ENCODE data around the gene ACO2.
A peak's percentile ranks its signal among the peaks of the same experiment; 100 is the strongest.

Gene ACO2

GRCh38 chr22:41532908-41533825, 64.2 kb downstream of the ACO2 start:
- H3K36me3 Mint-ChIP-seq (ENCODE audit: low read depth): peaks cover 32% of the 10 kb centered on the region
- peak overlapping the region in 2 of 3 experiments; percentile 42 to 54 for H3K27ac Mint-ChIP-seq
- TF ChIP-seq CTCF (IDR thresholded peaks at IDR 0.05; ENCODE audit: unreplicated experiment in 3 of 3): peak; percentile 73 to 76 (median 74)
- H3K4me1 Mint-ChIP-seq: no peaks in the 10 kb centered on the region
- no peaks in the 10 kb centered on the region for H3K27me3 Mint-ChIP-seq (ENCODE audit: low read depth)
- no peak overlapping the region for H3K4me3 Mint-ChIP-seq
- H3K9me3 Mint-ChIP-seq: no peaks in the 10 kb centered on the region

GRCh38 chr22:41534219-41534618, 65.3 kb downstream of the ACO2 start:
- no peak overlapping the region for H3K4me3 Mint-ChIP-seq
- no peaks in the 10 kb centered on the region for H3K4me1 Mint-ChIP-seq
- TF ChIP-seq CTCF (IDR thresholded peaks at IDR 0.05; ENCODE audit: unreplicated experiment in 3 of 3): no peak
- H3K36me3 Mint-ChIP-seq (ENCODE audit: low read depth): peaks cover 23% of the 10 kb centered on the region
- H3K9me3 Mint-ChIP-seq: no peaks in the 10 kb centered on the region
- no peak overlapping the region for H3K27ac Mint-ChIP-seq
- H3K27me3 Mint-ChIP-seq (ENCODE audit: low read depth): no peaks in the 10 kb centered on the region

GRCh38 chr22:41535244-41535643, 66.3 kb downstream of the ACO2 start:
- H3K27ac Mint-ChIP-seq: peak overlapping the region in 1 of 3 experiments; percentile 47
- peak; percentile 15 to 20 (median 19) for TF ChIP-seq CTCF (IDR thresholded peaks at IDR 0.05; ENCODE audit: unreplicated experiment in 3 of 3)
- no peaks in the 10 kb centered on the region for H3K27me3 Mint-ChIP-seq (ENCODE audit: low read depth)
- H3K4me3 Mint-ChIP-seq: no peak overlapping the region
- H3K9me3 Mint-ChIP-seq: no peaks in the 10 kb centered on the region
- peaks cover 6% of the 10 kb centered on the region for H3K4me1 Mint-ChIP-seq
- H3K36me3 Mint-ChIP-seq (ENCODE audit: low read depth): peaks cover 24% of the 10 kb centered on the region

- Mint-ChIP-seq H3K36me3 (ENCODE audit: low read depth) (peaks cover 17% of the 10 kb centered on the region), H3K4me1 (peaks cover 14% of the 10 kb centered on the region), H3K27ac (no peak overlapping the region), H3K4me3 (no peak overlapping the region), H3K27me3 (ENCODE audit: low read depth) (no peaks in the 10 kb centered on the region), H3K9me3 (no peaks in the 10 kb centered on the region)
- TF ChIP-seq CTCF (IDR thresholded peaks at IDR 0.05; ENCODE audit: unreplicated experiment in 3 of 3): no peak
These were observed 68.3 kb downstream of the ACO2 start for GRCh38 chr22:41537203-41537602.

- H3K9me3 Mint-ChIP-seq: no peaks in the 10 kb centered on the region
- TF ChIP-seq CTCF (IDR thresholded peaks at IDR 0.05; ENCODE audit: unreplicated experiment in 3 of 3): no peak
- no peak overlapping the region for H3K4me3 Mint-ChIP-seq
- H3K27ac Mint-ChIP-seq: no peak overlapping the region
- H3K36me3 Mint-ChIP-seq (ENCODE audit: low read depth): peaks cover 16% of the 10 kb centered on the region
- H3K27me3 Mint-ChIP-seq (ENCODE audit: low read depth): no peaks in the 10 kb centered on the region
- peaks cover 28% of the 10 kb centered on the region for H3K4me1 Mint-ChIP-seq
These were observed 69.7 kb downstream of the ACO2 start for GRCh38 chr22:41538583-41538982.

Measured in nephron (organoid).